Measurements from ENCODE around the gene C2orf69. TPM values are rescaled to one million over a fixed set of nuclear protein-coding genes. Genes with fewer than 3 reads are reported as not detected.
A peak's percentile ranks its signal among the peaks of the same experiment; 100 is the strongest.

The C2orf69 gene
- total RNA-seq, 1 donor from 2014 or later: 7.7 TPM

GRCh38 chr2:199914372-199914958 is 3.4 kb downstream of the C2orf69 start:
- ATAC-seq: no peak

- no peak for ATAC-seq
Observed at GRCh38 chr2:199916980-199917379, 5.9 kb downstream of the C2orf69 start.

GRCh38 chr2:199922856-199923255 is 11.8 kb downstream of the C2orf69 start:
- no peak for ATAC-seq

- no peak for ATAC-seq
Observed at GRCh38 chr2:199923924-199924323, 12.8 kb downstream of the C2orf69 start.

GRCh38 chr2:199926806-199927205 is 15.7 kb downstream of the C2orf69 start:
- ATAC-seq: no peak

GRCh38 chr2:199928226-199928625 is 17.1 kb downstream of the C2orf69 start:
- no peak for ATAC-seq

GRCh38 chr2:199928626-199929025 is 17.5 kb downstream of the C2orf69 start:
- ATAC-seq: no peak

GRCh38 chr2:199929262-199929661 is 18.2 kb downstream of the C2orf69 start:
- no peak for ATAC-seq

GRCh38 chr2:199932312-199932855 is 21.3 kb downstream of the C2orf69 start:
- no peak for ATAC-seq

GRCh38 chr2:199933466-199933865 is 22.4 kb downstream of the C2orf69 start:
- ATAC-seq: no peak

GRCh38 chr2:199936554-199936953 is 25.5 kb downstream of the C2orf69 start:
- no peak for ATAC-seq

- peak; percentile 43 for ATAC-seq
Observed at GRCh38 chr2:199940373-199940772, 29.3 kb downstream of the C2orf69 start.

GRCh38 chr2:199943373-199943772 is 32.3 kb downstream of the C2orf69 start:
- no peak for ATAC-seq

- no peak for ATAC-seq
Observed at GRCh38 chr2:199946196-199946595, 35.1 kb downstream of the C2orf69 start.

GRCh38 chr2:199946836-199947235 is 35.7 kb downstream of the C2orf69 start:
- ATAC-seq: no peak

GRCh38 chr2:199950396-199950795 is 39.3 kb downstream of the C2orf69 start:
- ATAC-seq: no peak

- no peak for ATAC-seq
Observed at GRCh38 chr2:199951023-199951422, 39.9 kb downstream of the C2orf69 start.

GRCh38 chr2:199955007-199955338 is 43.9 kb downstream of the C2orf69 start:
- no peak for ATAC-seq

GRCh38 chr2:199955339-199956061 is 44.4 kb downstream of the C2orf69 start, which contains the start of the genes MAIP1 and TYW5:
TSS of gene MAIP1 (plus strand) at chr2:199955582. CDS start at chr2:199955799, 217 bp downstream.
TSS of gene TYW5 (minus strand) at chr2:199955491. CDS start at chr2:199955470, 21 bp downstream.
- ATAC-seq: peak; percentile 94

- no peak for ATAC-seq
Observed at GRCh38 chr2:199956062-199956380, 44.9 kb downstream of the C2orf69 start.

GRCh38 chr2:199958014-199958413 is 46.9 kb downstream of the C2orf69 start:
- ATAC-seq: no peak

GRCh38 chr2:199962203-199962602 is 51.1 kb downstream of the C2orf69 start:
- ATAC-seq: no peak

GRCh38 chr2:199966405-199966804 is 55.3 kb downstream of the C2orf69 start:
- ATAC-seq: no peak

GRCh38 chr2:199966976-199967375 is 55.9 kb downstream of the C2orf69 start:
- no peak for ATAC-seq
